ENCODE results near the gene ROBO4.

Gene ROBO4

DNA sequence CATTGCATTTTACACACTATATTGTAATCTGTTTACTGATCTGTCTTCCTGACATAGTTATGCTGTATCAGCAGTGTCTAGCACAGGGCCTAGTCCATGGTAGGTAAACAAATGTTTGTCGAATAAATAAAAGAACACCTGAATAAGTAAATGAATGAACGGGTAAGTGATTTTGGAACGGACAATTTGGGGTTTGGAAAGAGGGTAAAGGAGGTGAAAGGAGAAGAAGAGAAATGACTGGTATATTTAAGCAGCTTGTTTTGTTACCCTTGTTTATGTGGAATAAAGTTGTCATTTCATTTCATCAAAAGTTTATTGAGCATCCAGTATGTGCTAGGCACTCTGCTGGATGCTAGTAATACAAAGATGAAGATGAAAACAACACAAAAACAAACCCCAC, 21.3 kb upstream of the ROBO4 start, which contains the start of gene HEPN1:
Gene HEPN1, plus strand, starts transcription at position 301 of the 400 bp plus-strand sequence.
- DNase-seq (ENCODE audit: insufficient read length, low spot score) (no peak), FAIRE-seq (no peak)
- TF ChIP-seq, protein P1, sequence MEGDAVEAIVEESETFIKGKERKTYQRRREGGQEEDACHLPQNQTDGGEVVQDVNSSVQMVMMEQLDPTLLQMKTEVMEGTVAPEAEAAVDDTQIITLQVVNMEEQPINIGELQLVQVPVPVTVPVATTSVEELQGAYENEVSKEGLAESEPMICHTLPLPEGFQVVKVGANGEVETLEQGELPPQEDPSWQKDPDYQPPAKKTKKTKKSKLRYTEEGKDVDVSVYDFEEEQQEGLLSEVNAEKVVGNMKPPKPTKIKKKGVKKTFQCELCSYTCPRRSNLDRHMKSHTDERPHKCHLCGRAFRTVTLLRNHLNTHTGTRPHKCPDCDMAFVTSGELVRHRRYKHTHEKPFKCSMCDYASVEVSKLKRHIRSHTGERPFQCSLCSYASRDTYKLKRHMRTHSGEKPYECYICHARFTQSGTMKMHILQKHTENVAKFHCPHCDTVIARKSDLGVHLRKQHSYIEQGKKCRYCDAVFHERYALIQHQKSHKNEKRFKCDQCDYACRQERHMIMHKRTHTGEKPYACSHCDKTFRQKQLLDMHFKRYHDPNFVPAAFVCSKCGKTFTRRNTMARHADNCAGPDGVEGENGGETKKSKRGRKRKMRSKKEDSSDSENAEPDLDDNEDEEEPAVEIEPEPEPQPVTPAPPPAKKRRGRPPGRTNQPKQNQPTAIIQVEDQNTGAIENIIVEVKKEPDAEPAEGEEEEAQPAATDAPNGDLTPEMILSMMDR (IDR thresholded peaks at IDR 0.05; ENCODE audit: insufficient read depth, missing control alignments), result no peak

- TF ChIP-seq, protein P1 (IDR thresholded peaks at IDR 0.05; ENCODE audit: insufficient read depth, missing control alignments), result no peak
- FAIRE-seq (no peak), DNase-seq (ENCODE audit: insufficient read length, low spot score) (no peak)
These were observed 19.5 kb upstream of the ROBO4 start for GRCh38 chr11:124917115-124917637.

DNA sequence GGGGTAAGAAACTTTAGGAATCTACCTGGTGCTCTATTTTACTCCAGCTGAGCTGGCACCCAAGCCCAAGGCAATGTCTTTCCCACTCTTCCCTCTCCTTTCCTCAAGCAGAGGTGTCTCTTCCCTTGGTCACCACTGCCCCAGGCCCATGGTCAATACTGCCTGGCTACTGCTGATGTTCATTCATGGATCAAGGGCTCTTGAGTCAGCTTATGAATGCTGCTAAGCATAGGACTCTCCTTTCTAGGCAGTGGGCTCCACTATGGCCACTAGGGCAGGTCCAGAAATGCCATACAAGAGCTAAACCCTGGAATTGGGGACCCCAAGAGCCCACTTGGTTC, 18.7 kb upstream of the ROBO4 start:
- DNase-seq (ENCODE audit: insufficient read length, low spot score), result no peak
- TF ChIP-seq, protein P1 (IDR thresholded peaks at IDR 0.05; ENCODE audit: insufficient read depth, missing control alignments), result no peak
- FAIRE-seq, result no peak

DNA sequence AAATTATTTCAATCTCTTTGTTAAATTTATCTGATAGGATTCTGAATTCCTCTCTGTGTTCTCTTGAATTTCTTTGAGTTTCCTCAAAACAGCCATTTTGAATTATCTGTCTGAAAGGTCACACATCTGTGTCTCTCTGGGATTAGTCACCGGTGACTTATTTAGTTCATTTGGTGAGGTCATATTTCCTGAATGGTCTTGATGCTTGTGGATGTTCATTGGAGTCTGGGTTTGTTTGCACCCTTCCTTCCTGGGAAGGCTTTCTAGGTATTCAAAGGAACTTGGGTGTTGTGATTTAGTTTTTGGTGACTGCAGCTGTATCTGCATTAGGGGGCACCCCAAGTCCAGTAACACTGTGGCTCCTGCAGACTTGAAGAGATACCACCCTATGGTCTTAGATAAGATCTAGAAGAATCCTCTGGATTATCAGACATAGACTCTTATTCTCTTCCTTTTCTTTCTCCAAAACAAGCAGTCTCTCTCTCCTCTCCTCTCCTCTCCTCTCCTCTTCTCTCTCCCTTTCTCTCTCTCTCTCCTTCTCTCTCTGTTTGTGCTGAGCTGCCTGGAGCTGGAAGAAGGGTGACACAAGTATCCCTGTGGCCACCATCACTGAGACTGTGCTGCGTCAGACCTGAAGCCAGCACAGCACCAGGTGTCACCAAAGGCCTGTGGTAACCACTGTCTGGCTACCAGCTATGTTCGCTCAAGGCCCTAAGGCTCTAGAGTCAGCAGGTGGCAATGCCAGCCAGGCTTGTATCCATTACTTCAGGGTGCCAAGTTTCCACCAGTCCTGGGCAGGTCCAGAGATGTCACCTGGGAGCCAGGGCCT, 18.1 kb upstream of the ROBO4 start:
- FAIRE-seq (no peak), DNase-seq (ENCODE audit: insufficient read length, low spot score) (no peak)
- TF ChIP-seq, protein P1 (IDR thresholded peaks at IDR 0.05; ENCODE audit: insufficient read depth, missing control alignments), result no peak

DNA sequence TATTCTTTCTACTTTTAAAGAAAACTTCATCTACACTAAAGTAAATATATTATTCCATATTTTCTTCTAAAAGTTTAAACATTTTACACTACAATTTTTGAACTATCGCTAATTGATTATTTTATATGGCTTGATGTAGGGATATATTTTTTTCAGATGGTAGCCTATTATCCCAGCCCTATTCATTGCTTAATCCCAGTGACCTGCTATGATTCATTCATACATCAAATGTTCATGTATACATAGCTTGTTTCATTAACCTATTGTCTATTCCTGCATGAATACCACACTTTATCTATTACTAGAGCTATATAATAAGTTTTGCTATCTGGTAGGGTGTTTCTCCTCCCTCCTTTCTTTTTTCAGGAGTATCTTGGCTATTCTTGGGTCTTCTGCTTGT, 5.0 kb upstream of the ROBO4 start:
- FAIRE-seq (no peak), DNase-seq (ENCODE audit: insufficient read length, low spot score) (no peak)
- TF ChIP-seq, protein P1 (IDR thresholded peaks at IDR 0.05; ENCODE audit: insufficient read depth, missing control alignments), result no peak

DNA sequence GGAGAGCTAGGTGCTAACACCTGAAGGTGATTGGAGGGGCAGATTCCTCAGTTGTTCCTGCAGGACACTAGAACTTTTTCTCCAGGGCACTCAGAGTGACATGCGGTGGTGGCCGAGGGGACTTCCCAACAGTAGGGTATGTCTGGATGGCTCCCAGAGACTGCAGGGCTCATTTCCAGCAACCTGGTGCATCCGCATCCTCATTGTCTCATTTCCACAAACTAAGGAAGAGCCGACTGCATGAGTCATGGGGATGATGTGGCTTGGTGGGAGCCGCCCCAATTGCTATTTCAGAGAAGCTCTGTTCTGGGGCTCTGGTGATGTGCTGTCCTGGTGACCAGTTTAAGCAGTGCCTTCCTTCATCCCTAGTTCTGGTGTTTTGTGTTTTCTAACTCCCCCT, 2.8 kb upstream of the ROBO4 start:
- no peak for FAIRE-seq
- DNase-seq (ENCODE audit: insufficient read length, low spot score), result no peak
- TF ChIP-seq, protein P1 (IDR thresholded peaks at IDR 0.05; ENCODE audit: insufficient read depth, missing control alignments), result no peak

Measured in D721Med (cell line).